ENCODE data around the gene KCNT1. TPM values are rescaled to one million over a fixed set of nuclear protein-coding genes. Genes with fewer than 3 reads are reported as not detected.

The KCNT1 gene
- total and polyA plus RNA-seq, 5 donors, result 0.17 to 1.1 (median 0.26) TPM; not detected in 1

GRCh38 chr9:135760465-135760864, 58.5 kb downstream of the KCNT1 start:
- intact Hi-C loops (cut with DNase I), result no loop called here
- Histone ChIP-seq H3K4me1 (ENCODE audit: control insufficient read depth, insufficient read depth, low read length) (no peaks in the 10 kb centered on the region), H3K27me3 (ENCODE audit: control insufficient read depth, insufficient read depth) (no peaks in the 10 kb centered on the region), H3K27ac (ENCODE audit: low read length) (no peak overlapping the region), H3K9me3 (ENCODE audit: control insufficient read depth, low read length) (no peaks in the 10 kb centered on the region), H3K4me3 (ENCODE audit: low read length) (no peak overlapping the region)
- ATAC-seq (no peak), DNase-seq (no peak)
- WGBS, result 83% methylated on average over 12 of the region's 12 CpGs

DNA sequence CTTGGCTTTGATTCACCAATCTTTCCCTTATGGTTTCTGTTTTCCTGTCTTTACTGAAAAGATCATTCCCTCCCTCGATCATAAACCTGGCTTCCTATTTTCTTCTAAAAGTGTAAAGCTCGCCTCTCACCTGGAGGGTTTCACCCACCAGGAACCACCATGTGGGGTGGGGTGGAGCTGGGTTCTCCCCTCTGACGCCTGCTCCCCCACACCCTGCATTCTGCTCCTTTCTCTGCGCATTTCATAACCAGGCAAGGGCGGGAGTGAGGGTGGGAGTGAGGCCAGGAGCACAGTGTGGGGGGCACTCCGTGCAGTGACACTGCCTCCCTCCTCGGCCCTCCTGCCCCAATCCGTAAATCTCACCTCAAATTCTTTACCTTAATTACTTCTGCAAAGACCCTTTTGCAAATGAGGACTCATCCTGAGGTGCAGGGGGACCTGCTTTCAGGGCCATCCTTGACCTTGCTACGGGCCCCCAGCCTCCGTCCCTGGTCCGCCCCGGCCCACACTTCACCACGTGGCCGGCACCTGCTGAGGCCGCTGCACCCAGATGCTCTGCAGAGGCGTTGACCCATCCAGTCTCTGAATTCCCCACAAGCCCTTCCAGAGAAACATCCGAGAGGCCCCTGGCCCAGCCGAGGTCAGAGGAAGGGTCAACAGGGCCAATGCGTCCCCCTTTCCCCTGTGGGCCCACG, 59.3 kb downstream of the KCNT1 start:
- H3K4me1 ChIP-seq (ENCODE audit: control insufficient read depth, insufficient read depth, low read length), result no peaks in the 10 kb centered on the region
- DNase-seq (no peak), ATAC-seq (no peak)
- H3K4me3 ChIP-seq (ENCODE audit: low read length), result no peak overlapping the region
- WGBS, result 66% methylated on average over 20 of the region's 20 CpGs
- no peak overlapping the region for H3K27ac ChIP-seq (ENCODE audit: low read length)
- no peaks in the 10 kb centered on the region for H3K9me3 ChIP-seq (ENCODE audit: control insufficient read depth, low read length)
- intact Hi-C loops (cut with DNase I), result no loop called here
- H3K27me3 ChIP-seq (ENCODE audit: control insufficient read depth, insufficient read depth), result no peaks in the 10 kb centered on the region

DNA sequence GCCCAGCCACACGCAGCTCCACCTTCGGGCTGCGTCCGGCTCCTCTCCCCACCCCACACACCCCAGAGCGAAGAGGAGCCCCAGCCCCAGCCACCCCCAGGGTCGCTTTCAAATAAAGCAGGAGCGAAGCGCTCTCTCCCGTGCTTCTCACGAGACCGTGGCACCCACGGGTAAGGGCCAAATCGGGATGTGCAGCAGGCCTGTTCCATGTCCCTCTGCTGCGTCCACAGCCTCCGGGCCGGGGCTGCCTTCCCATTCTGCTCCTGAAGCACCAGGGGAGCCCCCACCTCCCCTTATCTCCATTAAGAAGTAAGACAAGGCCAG, 59.8 kb downstream of the KCNT1 start:
- no peaks in the 10 kb centered on the region for H3K4me1 ChIP-seq (ENCODE audit: control insufficient read depth, insufficient read depth, low read length)
- no peak for ATAC-seq
- 83% methylated on average over 16 of the region's 16 CpGs for WGBS

GRCh38 chr9:135762921-135763320, 60.9 kb downstream of the KCNT1 start:
- WGBS, result 74% methylated on average over 13 of the region's 13 CpGs
- DNase-seq (no peak), ATAC-seq (no peak)
- Histone ChIP-seq H3K4me1 (ENCODE audit: control insufficient read depth, insufficient read depth, low read length) (no peaks in the 10 kb centered on the region), H3K27me3 (ENCODE audit: control insufficient read depth, insufficient read depth) (no peaks in the 10 kb centered on the region), H3K9me3 (ENCODE audit: control insufficient read depth, low read length) (no peaks in the 10 kb centered on the region), H3K4me3 (ENCODE audit: low read length) (no peak overlapping the region), H3K27ac (ENCODE audit: low read length) (no peak overlapping the region)
- intact Hi-C loops (cut with DNase I), result no loop called here

More for the DNA sequence above, 59.8 kb downstream of the KCNT1 start:
- intact Hi-C loops (cut with DNase I), result no loop called here
- no peaks in the 10 kb centered on the region for H3K9me3 ChIP-seq (ENCODE audit: control insufficient read depth, low read length)
- no peak for DNase-seq
- H3K27me3 ChIP-seq (ENCODE audit: control insufficient read depth, insufficient read depth), result no peaks in the 10 kb centered on the region
- no peak overlapping the region for H3K4me3 ChIP-seq (ENCODE audit: low read length)
- no peak overlapping the region for H3K27ac ChIP-seq (ENCODE audit: low read length)

DNA sequence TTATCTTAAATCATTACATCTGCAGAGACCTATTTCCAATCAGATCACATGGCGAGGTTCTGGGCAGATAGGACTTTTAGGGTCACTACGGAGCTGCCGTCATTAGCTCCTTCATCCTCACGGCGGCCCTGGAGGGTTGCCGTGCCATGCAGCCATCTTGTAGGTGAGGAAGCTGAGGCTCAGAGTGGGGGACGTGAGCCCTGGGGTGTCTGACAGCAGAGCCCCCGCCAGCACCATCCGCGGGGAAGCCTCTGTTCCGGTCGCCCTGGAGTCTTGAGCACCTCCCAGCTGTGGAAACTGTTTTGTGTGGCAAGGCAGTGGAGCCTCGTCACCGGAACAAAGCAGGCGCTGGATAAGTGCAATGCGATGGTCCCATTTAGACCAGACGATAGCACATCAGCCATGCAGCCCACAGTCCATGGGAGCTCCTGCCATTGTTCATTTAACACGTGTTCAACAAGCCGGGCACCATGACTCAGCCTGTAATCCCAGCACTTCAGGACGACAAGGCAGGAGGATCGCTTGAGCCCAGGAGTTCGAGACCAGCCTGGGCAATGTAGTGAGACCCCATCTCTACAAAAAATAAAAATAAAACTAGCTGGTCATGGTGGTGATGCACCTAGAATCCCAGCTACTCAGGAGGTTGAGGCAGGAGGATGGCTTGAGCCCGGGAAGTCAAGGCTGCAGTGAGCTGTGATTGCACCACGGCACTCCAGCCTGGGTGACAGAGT, 61.9 kb downstream of the KCNT1 start:
- intact Hi-C loops (cut with DNase I), result no loop called here
- Histone ChIP-seq H3K4me3 (ENCODE audit: low read length) (no peak overlapping the region), H3K27me3 (ENCODE audit: control insufficient read depth, insufficient read depth) (no peaks in the 10 kb centered on the region), H3K27ac (ENCODE audit: low read length) (no peak overlapping the region), H3K4me1 (ENCODE audit: control insufficient read depth, insufficient read depth, low read length) (no peaks in the 10 kb centered on the region), H3K9me3 (ENCODE audit: control insufficient read depth, low read length) (no peaks in the 10 kb centered on the region)
- no peak for ATAC-seq
- DNase-seq, result no peak
- 82% methylated on average over 24 of the region's 24 CpGs for WGBS

- intact Hi-C loops (cut with DNase I), result no loop called here
- Histone ChIP-seq H3K9me3 (ENCODE audit: control insufficient read depth, low read length) (no peaks in the 10 kb centered on the region), H3K27me3 (ENCODE audit: control insufficient read depth, insufficient read depth) (no peaks in the 10 kb centered on the region), H3K4me1 (ENCODE audit: control insufficient read depth, insufficient read depth, low read length) (no peaks in the 10 kb centered on the region), H3K27ac (ENCODE audit: low read length) (no peak overlapping the region), H3K4me3 (ENCODE audit: low read length) (no peak overlapping the region)
- 88% methylated on average over 19 of the region's 19 CpGs for WGBS
- no peak for DNase-seq
- ATAC-seq, result no peak
These were observed 62.7 kb downstream of the KCNT1 start for GRCh38 chr9:135764731-135765130.

DNA sequence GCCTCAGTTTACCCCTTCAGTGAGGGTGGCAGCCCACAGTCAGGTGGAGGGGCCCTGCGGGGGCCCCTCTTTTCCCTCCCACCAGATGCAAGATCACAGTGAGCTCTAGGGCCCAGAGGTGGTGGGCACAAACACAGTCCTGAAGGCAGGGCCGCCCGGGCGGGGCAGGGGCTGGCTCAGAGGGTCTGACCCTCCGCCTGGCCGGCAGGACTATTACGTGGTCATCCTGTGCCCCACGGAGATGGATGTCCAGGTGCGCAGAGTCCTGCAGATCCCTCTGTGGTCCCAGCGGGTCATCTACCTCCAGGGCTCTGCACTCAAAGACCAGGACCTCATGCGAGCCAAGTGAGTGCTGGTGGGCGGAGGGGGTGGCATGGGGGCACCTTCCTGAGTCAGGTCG, 63.4 kb downstream of the KCNT1 start:
- no peak overlapping the region for H3K4me3 ChIP-seq (ENCODE audit: low read length)
- ATAC-seq (no peak), DNase-seq (no peak)
- H3K27ac ChIP-seq (ENCODE audit: low read length), result no peak overlapping the region
- 97% methylated on average over 13 of the region's 13 CpGs for WGBS
- intact Hi-C loops (cut with DNase I), result no loop called here
- H3K27me3 ChIP-seq (ENCODE audit: control insufficient read depth, insufficient read depth), result no peaks in the 10 kb centered on the region
- H3K4me1 ChIP-seq (ENCODE audit: control insufficient read depth, insufficient read depth, low read length), result no peaks in the 10 kb centered on the region
- H3K9me3 ChIP-seq (ENCODE audit: control insufficient read depth, low read length), result no peaks in the 10 kb centered on the region

GRCh38 chr9:135766251-135766650, 64.3 kb downstream of the KCNT1 start:
- no peak for ATAC-seq
- intact Hi-C loops (cut with DNase I), result no loop called here
- Histone ChIP-seq H3K4me3 (ENCODE audit: low read length) (no peak overlapping the region), H3K9me3 (ENCODE audit: control insufficient read depth, low read length) (no peaks in the 10 kb centered on the region), H3K27ac (ENCODE audit: low read length) (no peak overlapping the region), H3K4me1 (ENCODE audit: control insufficient read depth, insufficient read depth, low read length) (no peaks in the 10 kb centered on the region), H3K27me3 (ENCODE audit: control insufficient read depth, insufficient read depth) (no peaks in the 10 kb centered on the region)
- DNase-seq, result no peak
- 93% methylated on average over 4 of the region's 4 CpGs for WGBS

GRCh38 chr9:135766707-135767106, 64.7 kb downstream of the KCNT1 start:
- WGBS, result 90% methylated on average over 4 of the region's 4 CpGs
- intact Hi-C loops (cut with DNase I), result no loop called here
- Histone ChIP-seq H3K4me1 (ENCODE audit: control insufficient read depth, insufficient read depth, low read length) (no peaks in the 10 kb centered on the region), H3K4me3 (ENCODE audit: low read length) (no peak overlapping the region), H3K27me3 (ENCODE audit: control insufficient read depth, insufficient read depth) (no peaks in the 10 kb centered on the region), H3K27ac (ENCODE audit: low read length) (no peak overlapping the region), H3K9me3 (ENCODE audit: control insufficient read depth, low read length) (no peaks in the 10 kb centered on the region)
- DNase-seq, result no peak
- no peak for ATAC-seq

GRCh38 chr9:135768516-135769218, 66.7 kb downstream of the KCNT1 start:
- Histone ChIP-seq H3K4me1 (ENCODE audit: control insufficient read depth, insufficient read depth, low read length) (no peaks in the 10 kb centered on the region), H3K27ac (ENCODE audit: low read length) (no peak overlapping the region), H3K27me3 (ENCODE audit: control insufficient read depth, insufficient read depth) (no peaks in the 10 kb centered on the region), H3K4me3 (ENCODE audit: low read length) (no peak overlapping the region), H3K9me3 (ENCODE audit: control insufficient read depth, low read length) (no peaks in the 10 kb centered on the region)
- WGBS, result 90% methylated on average over 43 of the region's 43 CpGs
- no peak for DNase-seq
- ATAC-seq, result no peak
- intact Hi-C loops (cut with DNase I), result no loop called here

- no peaks in the 10 kb centered on the region for H3K4me1 ChIP-seq (ENCODE audit: control insufficient read depth, insufficient read depth, low read length)
- intact Hi-C loops (cut with DNase I), result no loop called here
- H3K27ac ChIP-seq (ENCODE audit: low read length), result no peak overlapping the region
- no peaks in the 10 kb centered on the region for H3K27me3 ChIP-seq (ENCODE audit: control insufficient read depth, insufficient read depth)
- 87% methylated on average over 32 of the region's 32 CpGs for WGBS
- H3K4me3 ChIP-seq (ENCODE audit: low read length), result no peak overlapping the region
- DNase-seq (no peak), ATAC-seq (no peak)
- no peaks in the 10 kb centered on the region for H3K9me3 ChIP-seq (ENCODE audit: control insufficient read depth, low read length)
These were observed 67.7 kb downstream of the KCNT1 start for GRCh38 chr9:135769489-135770202.
